Motor neuron (in vitro differentiated cells): ENCODE results near the gene PLEKHM1. TPM values are rescaled to one million over a fixed set of nuclear protein-coding genes. Genes with fewer than 3 reads are reported as not detected.
"Not testable (repeated sequence)": the region's sequence is repeated elsewhere in the genome, so short reads cannot be mapped to it uniquely, and the experiment has no call there.

ENCODE experiments used
- ATAC-seq, 8 experiments: fragments of 200-7000 bp; cut with Tn5 transposase; replicated peaks in 6 of 8; 2 replicates each; pipeline ENCODE4 v1.8.0; 2021; ENCODE audit warnings: mild to moderate bottlenecking in 8 of 8, moderate library complexity in 8 of 8
- H3K27ac ChIP-seq, 2 donors: fragments of 250-450 bp; sonication (Bioruptor Pico); 2 replicates each; pipeline ENCODE4 v1.9.0; 2021; ENCODE audit warnings: antibody characterized with exemption in 2 of 2, mild to moderate bottlenecking in 2 of 2, moderate library complexity in 1 of 2
- H3K4me1 ChIP-seq, 2 donors: fragments of 250-450 bp; sonication (Bioruptor Pico); replicated peaks in 1 of 2; 2 replicates each; pipeline ENCODE4 v1.6.1; 2021; ENCODE audit warnings: antibody characterized with exemption in 2 of 2, mild to moderate bottlenecking in 2 of 2, moderate library complexity in 1 of 2
- H3K4me3 ChIP-seq, 5 donors: fragments of 250-450 bp; sonication (Bioruptor Pico); 2 replicates each; pipeline ENCODE4 v1.9.0; 2021; ENCODE audit warnings: antibody characterized with exemption in 5 of 5, mild to moderate bottlenecking in 5 of 5, moderate library complexity in 4 of 5
- WGBS, 10 experiments: fragments of 450-650 bp; shearing (Covaris generic); methylation state at CpG; one replicate each; pipeline ENCODE4 v1.0.0; 2022; 5-methylcytosine and 5-hydroxymethylcytosine counted together
- in situ Hi-C, 9 experiments: fragments of 400-800 bp; cut with MboI; loops; one replicate each; pipeline ENCODE4 v1.15.0; 2021; ENCODE audit warnings: low sequenced_read_pairs in 9 of 9, low pct_unique_long_range_greater_than_20kb in 2 of 9; ENCODE audit not compliant: unreplicated experiment in 9 of 9
- total RNA-seq, 8 experiments: library from RNA; unstranded; fragments of 300-600 nt; gene quantifications; 2 replicates each; pipeline versions ENCODE4 v1.2.3 to v1.2.4, GENCODE V29; 2022

Gene PLEKHM1
- total RNA-seq, 8 experiments from 2014 or later: 6.2 to 27.9 (median 11.8) TPM

DNA sequence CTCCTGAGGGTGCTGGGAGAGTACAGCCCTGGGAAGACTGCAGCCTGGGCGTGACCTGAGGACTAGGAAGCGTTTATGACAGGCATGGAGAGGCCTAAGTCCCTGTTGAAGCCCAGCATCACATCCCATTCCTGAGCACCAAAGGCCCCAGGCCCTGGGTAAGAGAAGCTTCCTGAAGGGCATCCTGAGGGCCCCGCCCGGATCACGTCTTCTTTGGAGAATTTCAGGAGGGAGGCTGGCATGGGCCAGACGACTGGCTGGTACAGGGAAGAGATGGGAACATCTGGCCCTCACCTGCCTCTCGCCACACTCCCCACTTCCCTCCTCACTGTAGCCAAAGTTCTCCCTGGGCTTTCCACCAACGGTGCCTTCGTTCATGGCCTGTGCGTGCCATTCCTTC lies 46.2 kb downstream of the PLEKHM1 start:
- in situ Hi-C loops, H3K27ac ChIP-seq, H3K4me3 ChIP-seq, H3K4me1 ChIP-seq, ATAC-seq: not testable (repeated sequence)
- no CpG with 5 or more reads among the region's 10 CpGs for WGBS, 10 experiments

GRCh38 chr17:45443371-45444260 lies 46.9 kb downstream of the PLEKHM1 start:
- WGBS, 10 experiments: 80% methylated on average over 1 of the region's 10 CpGs; no CpG with 5 or more reads in 9 of the 10 experiments
- H3K27ac ChIP-seq, H3K4me1 ChIP-seq, in situ Hi-C loops, H3K4me3 ChIP-seq: not testable (repeated sequence)
- ATAC-seq: peak in 3 of 8 experiments; percentile 7 to 25 (median 21)

DNA sequence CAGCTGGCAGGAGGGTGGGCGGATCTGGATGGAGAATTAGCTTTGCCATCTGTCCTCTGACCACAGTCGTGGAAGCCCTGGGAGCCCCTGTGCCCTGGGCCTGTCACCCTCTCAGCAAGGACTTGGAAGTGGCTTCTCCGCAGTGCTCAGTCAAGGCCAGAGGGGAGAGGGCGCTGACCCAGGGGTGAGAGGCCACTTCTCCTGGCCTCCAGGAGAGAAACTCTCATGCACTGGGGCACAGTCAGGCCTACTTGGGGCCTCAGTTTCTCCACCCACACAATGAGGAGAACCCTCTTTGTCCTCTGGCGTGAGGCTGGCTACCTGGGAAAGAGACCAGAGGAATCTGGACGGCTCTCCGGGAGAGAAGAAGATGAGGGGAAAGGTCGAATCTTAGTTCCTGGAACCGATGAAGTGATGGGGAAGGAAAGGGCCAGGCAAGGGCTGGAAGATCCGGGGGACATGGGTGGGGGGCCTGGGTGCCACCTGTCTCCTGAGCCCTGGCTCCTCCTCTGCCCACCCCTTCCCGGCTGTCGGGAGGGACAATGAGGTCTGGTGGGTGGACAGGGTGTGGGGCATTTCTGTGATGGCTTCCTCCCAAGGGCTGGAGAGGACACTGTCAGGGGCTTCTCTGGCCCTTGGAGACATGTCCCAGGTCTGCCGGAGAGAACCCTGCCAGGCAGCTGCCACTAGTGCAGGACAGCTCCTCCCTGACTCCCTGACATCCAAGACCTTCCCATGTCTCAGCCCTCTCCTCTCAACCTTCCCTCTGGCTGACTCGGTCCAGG lies 48.8 kb downstream of the PLEKHM1 start:
- in situ Hi-C loops: no loop called here
- Histone ChIP-seq H3K4me1 (no peaks in the 10 kb centered on the region), H3K4me3 (no peak overlapping the region), H3K27ac (no peak overlapping the region)
- ATAC-seq: no peak
- WGBS, 10 experiments: 86 to 100% methylated on average over 1 to 3 of the region's 14 CpGs; no CpG with 5 or more reads in 8 of the 10 experiments

GRCh38 chr17:45440839-45441515 lies 49.5 kb downstream of the PLEKHM1 start:
- H3K4me1 ChIP-seq, H3K4me3 ChIP-seq, H3K27ac ChIP-seq, in situ Hi-C loops, ATAC-seq: not testable (repeated sequence)
- 56 to 83% (median 80%) methylated on average over 1 to 2 of the region's 7 CpGs; no CpG with 5 or more reads in 7 of the 10 experiments for WGBS, 10 experiments

GRCh38 chr17:45440161-45440778 lies 50.3 kb downstream of the PLEKHM1 start:
- Histone ChIP-seq H3K4me3 (no peak overlapping the region), H3K4me1 (no peaks in the 10 kb centered on the region), H3K27ac (no peak overlapping the region)
- in situ Hi-C loops: no loop called here
- peak in 1 of 8 experiments; percentile 68 for ATAC-seq
- WGBS, 10 experiments: 38 to 100% (median 74%) methylated on average over 1 to 8 of the region's 10 CpGs; no CpG with 5 or more reads in 2 of the 10 experiments

DNA sequence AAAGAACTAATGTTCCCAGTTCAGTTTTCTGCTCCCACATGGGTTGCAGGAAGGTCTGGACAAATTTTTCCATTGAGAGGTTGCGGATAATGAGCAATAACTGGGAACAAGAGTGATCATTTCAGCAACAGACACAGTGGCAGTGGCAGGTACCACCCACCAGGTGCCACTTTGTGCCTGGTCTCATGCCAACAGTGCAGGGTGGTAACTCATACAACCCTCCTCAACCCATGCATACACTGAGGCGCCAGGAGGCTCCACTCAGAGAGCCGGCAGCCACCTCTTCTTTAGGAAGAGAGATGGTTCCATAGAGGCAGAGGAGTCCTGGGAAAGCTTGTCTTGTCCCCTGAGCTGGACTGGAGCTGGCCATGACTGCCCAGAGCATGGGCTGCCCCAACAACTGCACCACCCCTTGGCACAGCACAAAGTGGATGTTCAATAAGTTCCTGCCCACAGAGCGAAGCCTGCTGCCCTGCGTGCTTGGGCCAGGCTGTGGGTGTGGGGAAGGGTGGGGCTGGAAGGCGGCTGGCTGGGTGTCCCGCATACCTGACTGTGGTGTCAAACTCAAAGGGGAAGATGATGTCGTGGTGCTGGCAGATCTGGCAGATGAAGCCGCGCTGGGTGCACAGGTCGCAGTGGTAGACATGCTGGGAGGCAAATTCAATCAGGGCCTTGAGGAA lies 51.5 kb downstream of the PLEKHM1 start:
- in situ Hi-C loops: no loop called here
- Histone ChIP-seq H3K4me3 (no peak overlapping the region), H3K27ac (no peak overlapping the region), H3K4me1 (no peaks in the 10 kb centered on the region)
- no peak for ATAC-seq
- 80 to 100% (median 99%) methylated on average over 1 to 7 of the region's 11 CpGs; no CpG with 5 or more reads in 4 of the 10 experiments for WGBS, 10 experiments

- 80 to 100% (median 89%) methylated on average over 1 to 12 of the region's 30 CpGs; no CpG with 5 or more reads in 4 of the 10 experiments for WGBS, 10 experiments
- Histone ChIP-seq H3K4me1 (no peaks in the 10 kb centered on the region), H3K27ac (no peak overlapping the region), H3K4me3 (no peak overlapping the region)
- in situ Hi-C loops: no loop called here
- ATAC-seq: peak in 5 of 8 experiments; percentile 31 to 69 (median 51)
Observed at GRCh38 chr17:45437465-45438283, 52.8 kb downstream of the PLEKHM1 start.

- peaks cover 3 to 5% of the 10 kb centered on the region in 2 donors for H3K4me1 ChIP-seq
- in situ Hi-C loops: no loop called here
- ATAC-seq: no peak
- no peak overlapping the region for H3K27ac ChIP-seq
- no peak overlapping the region for H3K4me3 ChIP-seq
- 90 to 100% (median 93%) methylated on average over 1 to 3 of the region's 23 CpGs; no CpG with 5 or more reads in 6 of the 10 experiments for WGBS, 10 experiments
Observed at GRCh38 chr17:45436625-45437464, 53.7 kb downstream of the PLEKHM1 start.

- H3K27ac ChIP-seq: no peak overlapping the region
- ATAC-seq: no peak
- no peak overlapping the region for H3K4me3 ChIP-seq
- in situ Hi-C loops: no loop called here
- peaks cover 3 to 9% of the 10 kb centered on the region in 2 donors for H3K4me1 ChIP-seq
- WGBS, 10 experiments: 83 to 100% (median 90%) methylated on average over 1 to 2 of the region's 10 CpGs; no CpG with 5 or more reads in 7 of the 10 experiments
Observed at GRCh38 chr17:45436161-45436560, 54.4 kb downstream of the PLEKHM1 start.

DNA sequence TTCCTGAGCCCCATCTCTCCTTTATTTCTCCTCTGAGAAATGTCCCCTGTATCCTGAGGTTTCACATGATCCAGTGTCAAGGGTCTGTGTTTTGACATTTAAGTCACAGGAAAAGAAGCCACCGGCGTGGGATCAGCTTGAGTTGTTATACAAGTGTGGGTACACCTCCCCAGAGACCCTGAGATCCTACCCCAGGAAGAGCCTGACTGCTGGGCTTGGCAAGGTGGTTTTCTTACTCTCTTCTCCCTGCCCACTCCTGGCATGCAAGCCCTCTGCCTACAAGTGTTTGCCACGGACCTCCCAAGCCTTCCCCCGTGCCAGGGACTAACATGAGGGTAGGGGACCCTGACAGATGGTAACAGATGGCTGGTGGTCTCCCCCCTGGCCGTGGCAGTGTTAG lies 55.0 kb downstream of the PLEKHM1 start:
- ATAC-seq: no peak
- Histone ChIP-seq H3K4me3 (no peak overlapping the region), H3K27ac (no peak overlapping the region), H3K4me1 (peaks cover 3 to 9% of the 10 kb centered on the region in 2 donors)
- WGBS, 10 experiments: 63 to 100% (median 80%) methylated on average over 1 to 3 of the region's 5 CpGs; no CpG with 5 or more reads in 5 of the 10 experiments
- in situ Hi-C loops: no loop called here

DNA sequence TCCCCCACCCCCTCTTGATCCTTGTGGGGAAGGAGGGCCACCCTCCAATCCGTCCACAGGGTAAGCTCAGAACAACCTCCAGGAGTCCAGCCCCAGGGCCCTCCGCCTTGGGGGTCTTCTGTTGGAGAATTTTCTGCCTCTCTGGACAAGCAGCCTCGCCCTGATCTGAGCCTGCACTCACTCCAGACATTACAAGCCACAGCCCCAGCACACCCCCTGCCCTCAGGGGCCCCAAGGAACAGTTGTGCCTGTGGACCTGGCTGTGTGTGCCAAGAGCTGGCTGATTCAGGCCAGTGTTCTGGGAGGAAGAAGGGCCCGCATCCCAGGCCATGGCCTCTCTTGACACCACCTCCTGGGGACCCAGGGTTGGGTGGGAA lies 57.4 kb downstream of the PLEKHM1 start:
- in situ Hi-C loops: no loop called here
- Histone ChIP-seq H3K4me1 (peaks cover 5 to 14% of the 10 kb centered on the region in 2 donors), H3K4me3 (no peak overlapping the region), H3K27ac (no peak overlapping the region)
- ATAC-seq: peak in 2 of 8 experiments; percentile 1 to 3
- no CpG with 5 or more reads among the region's 4 CpGs for WGBS, 10 experiments
